Transverse colon (tissue), 4 donors: ENCODE data around the gene PGM2L1. TPM values are rescaled to one million over a fixed set of nuclear protein-coding genes. Genes with fewer than 3 reads are reported as not detected.
"Not testable (repeated sequence)": the region's sequence is repeated elsewhere in the genome, so short reads cannot be mapped to it uniquely, and the experiment has no call there.

Experiments
- DNase-seq: peaks from one replicate; pipeline ENCODE4 v3.0.0-alpha.2; 2019
- H3K27ac ChIP-seq, 4 donors: fragments of 200-600 bp; sonication (generic); 2 replicates each; pipeline ENCODE4 v1.5.1; 2016 to 2018; ENCODE audit warnings: inconsistent platforms in 4 of 4
- H3K27me3 ChIP-seq: fragments of 200-600 bp; sonication (generic); 2 replicates; pipeline ENCODE4 v1.5.1; 2017; ENCODE audit warnings: inconsistent platforms
- H3K36me3 ChIP-seq, 4 donors: fragments of 200-600 bp; sonication (generic); 2 replicates each; pipeline ENCODE4 v1.5.1; 2017 to 2019; ENCODE audit warnings: inconsistent platforms in 4 of 4
- H3K4me1 ChIP-seq, 4 donors: fragments of 200-600 bp; sonication (generic); 2 replicates each; pipeline ENCODE4 v1.5.1; 2017 to 2020; ENCODE audit warnings: inconsistent platforms in 4 of 4
- H3K4me3 ChIP-seq, 4 donors: fragments of 200-600 bp; sonication (generic); 1 replicate in 1 of 4; 2 replicates in 3 of 4; pipeline versions ENCODE4 v1.5.1 to v1.6.1; 2017 to 2019; ENCODE audit warnings: inconsistent platforms in 4 of 4
- H3K9me3 ChIP-seq, 2 donors: fragments of 200-600 bp; sonication (generic); 2 replicates each; pipeline ENCODE4 v1.5.1; 2017 to 2019; ENCODE audit warnings: inconsistent platforms in 2 of 2
- EP300 ChIP-seq: sonication (generic); formaldehyde crosslinking; IDR thresholded peaks from one replicate; pipeline ENCODE4 v1.6.1; 2017; ENCODE audit warnings: antibody characterized with exemption, low read depth
- POLR2A ChIP-seq: fragments of 450-650 bp; IDR thresholded peaks from one replicate; pipeline ENCODE4 v1.6.1; 2016; ENCODE audit warnings: antibody characterized with exemption, mild to moderate bottlenecking, moderate library complexity
- POLR2AphosphoS5 ChIP-seq, 3 donors: sonication (generic); formaldehyde crosslinking; IDR thresholded peaks; one replicate each; pipeline ENCODE4 v1.6.1; 2016; ENCODE audit warnings: antibody characterized with exemption in 3 of 3
- WGBS, 2 donors: methylation state at CpG; one replicate each; pipeline ENCODE4 v1.1.5; 2018; ENCODE audit warnings: low coverage in 1 of 2; 5-methylcytosine and 5-hydroxymethylcytosine counted together
- in situ Hi-C, 4 donors: fragments of 200-750 bp; cut with MboI; loops; one replicate each; pipeline versions ENCODE4 v1.15.0 to v1.15.1; 2017; ENCODE audit warnings: low sequenced_read_pairs in 3 of 4, low pct_ligation_motif_present in 1 of 4, low pct_unique_long_range_greater_than_20kb in 1 of 4
- intact Hi-C: fragments of 100-400 bp; cut with DNase I; formaldehyde crosslinking; loops from one replicate; pipeline ENCODE4 v1.15.1; 2023; ENCODE audit warnings: low total_unique reads
- total RNA-seq, 4 donors: library from RNA; depleted of rRNA; stranded (reverse); fragments of >200 nt; gene quantifications; one replicate each; pipeline ENCODE4 v1.1.0, GENCODE V29; 2016
- TF ChIP-seq, protein P1 (sequence below), 5 experiments: fragments of 200-600 bp in 3 of 5; fragments of 450-650 bp in 2 of 5; sonication (generic) in 3 of 5; IDR thresholded peaks; 1 replicate in 2 of 5; 2 replicates in 3 of 5; pipeline ENCODE4 v1.5.1; 2016 to 2017; ENCODE audit warnings: antibody characterized with exemption in 5 of 5, inconsistent platforms in 3 of 5, mild to moderate bottlenecking in 2 of 5, moderate library complexity in 1 of 5

The PGM2L1 gene
- total RNA-seq, 4 donors from 2014 or later, result 2.6 to 10.1 (median 8.3) TPM

DNA sequence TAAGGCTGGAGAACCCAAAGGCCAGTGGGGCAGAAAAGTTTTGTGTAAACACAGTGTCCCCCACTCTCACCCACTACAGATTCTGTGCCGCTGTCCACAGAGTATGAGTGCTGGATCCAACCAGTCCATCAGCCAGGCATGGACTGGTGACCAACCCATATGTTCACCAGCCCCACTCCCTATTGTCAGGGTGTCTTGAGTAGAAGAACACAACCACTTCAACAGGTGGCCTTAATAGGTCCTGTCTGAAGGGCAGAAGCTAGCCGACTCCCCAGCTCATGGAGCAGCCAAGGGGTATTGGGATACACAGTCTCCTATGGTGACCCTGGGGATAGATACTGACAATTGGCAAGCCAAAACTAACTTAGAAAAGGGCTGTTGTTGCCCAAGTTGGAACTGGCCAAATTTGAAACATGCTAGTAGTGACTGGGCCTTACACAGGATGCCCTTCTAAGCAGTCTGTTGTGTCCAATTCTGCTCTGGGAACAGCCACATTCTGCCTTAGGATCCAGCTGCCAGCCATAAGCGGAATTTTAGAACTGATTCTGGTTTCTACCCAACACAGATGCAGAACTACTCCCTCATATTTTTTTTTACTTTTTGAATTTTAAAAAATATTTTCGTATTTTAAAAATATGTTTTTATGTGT lies 19.8 kb upstream of the PGM2L1 start:
- Histone ChIP-seq H3K4me3 (no peak overlapping the region), H3K9me3 (no peaks in the 10 kb centered on the region), H3K36me3 (no peaks in the 10 kb centered on the region), H3K27me3 (no peaks in the 10 kb centered on the region), H3K4me1 (peaks cover 0 to 25% (median 11%) of the 10 kb centered on the region in 4 donors), H3K27ac (peak overlapping the region; percentile 12 to 57 (median 41))
- in situ Hi-C loops (no loop called here), intact Hi-C loops (no loop called here)
- WGBS, 2 donors, result 86 to 95% methylated on average over 2 to 4 of the region's 4 CpGs
- DNase-seq, result no peak
- TF ChIP-seq POLR2AphosphoS5 (IDR thresholded peaks at IDR 0.05) (no peak), POLR2A (no peak), EP300 (no peak)
- TF ChIP-seq, protein P1, sequence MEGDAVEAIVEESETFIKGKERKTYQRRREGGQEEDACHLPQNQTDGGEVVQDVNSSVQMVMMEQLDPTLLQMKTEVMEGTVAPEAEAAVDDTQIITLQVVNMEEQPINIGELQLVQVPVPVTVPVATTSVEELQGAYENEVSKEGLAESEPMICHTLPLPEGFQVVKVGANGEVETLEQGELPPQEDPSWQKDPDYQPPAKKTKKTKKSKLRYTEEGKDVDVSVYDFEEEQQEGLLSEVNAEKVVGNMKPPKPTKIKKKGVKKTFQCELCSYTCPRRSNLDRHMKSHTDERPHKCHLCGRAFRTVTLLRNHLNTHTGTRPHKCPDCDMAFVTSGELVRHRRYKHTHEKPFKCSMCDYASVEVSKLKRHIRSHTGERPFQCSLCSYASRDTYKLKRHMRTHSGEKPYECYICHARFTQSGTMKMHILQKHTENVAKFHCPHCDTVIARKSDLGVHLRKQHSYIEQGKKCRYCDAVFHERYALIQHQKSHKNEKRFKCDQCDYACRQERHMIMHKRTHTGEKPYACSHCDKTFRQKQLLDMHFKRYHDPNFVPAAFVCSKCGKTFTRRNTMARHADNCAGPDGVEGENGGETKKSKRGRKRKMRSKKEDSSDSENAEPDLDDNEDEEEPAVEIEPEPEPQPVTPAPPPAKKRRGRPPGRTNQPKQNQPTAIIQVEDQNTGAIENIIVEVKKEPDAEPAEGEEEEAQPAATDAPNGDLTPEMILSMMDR (IDR thresholded peaks at IDR 0.05), result no peak

DNA sequence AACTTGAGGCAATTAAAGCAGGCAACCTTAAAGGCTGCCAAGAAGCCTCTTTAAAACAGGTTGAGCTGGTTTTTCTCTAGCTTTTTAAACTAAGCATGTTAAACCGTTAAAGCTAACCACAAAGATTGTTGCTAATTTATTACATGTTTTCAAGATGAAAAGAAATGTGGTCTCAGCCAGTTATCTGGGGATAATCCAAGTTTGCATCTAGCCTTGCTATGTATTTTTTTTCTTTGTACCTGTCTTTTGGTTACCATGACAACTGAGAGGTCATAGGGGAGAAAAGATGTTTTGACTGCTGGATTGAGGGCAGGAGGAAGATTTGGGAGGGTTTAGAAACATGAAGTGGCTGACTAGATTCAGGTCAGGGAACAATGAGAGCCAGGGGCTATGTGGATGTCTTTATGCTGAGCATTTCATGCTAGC lies 19.2 kb upstream of the PGM2L1 start:
- 4 to 8% methylated on average over 1 of the region's 1 CpG for WGBS, 2 donors
- H3K4me1 ChIP-seq, result peaks cover 0 to 19% (median 11%) of the 10 kb centered on the region in 4 donors
- intact Hi-C loops, result no loop called here
- no peaks in the 10 kb centered on the region for H3K9me3 ChIP-seq
- H3K27me3 ChIP-seq, result no peaks in the 10 kb centered on the region
- no peak overlapping the region for H3K4me3 ChIP-seq
- DNase-seq, result no peak
- TF ChIP-seq POLR2AphosphoS5 (IDR thresholded peaks at IDR 0.05), result no peak
- TF ChIP-seq, protein P1 (IDR thresholded peaks at IDR 0.05), result no peak
- no peak for TF ChIP-seq EP300
- TF ChIP-seq POLR2A, result no peak
- H3K27ac ChIP-seq, result peak overlapping the region; percentile 12 to 57 (median 41)
- H3K36me3 ChIP-seq, result no peaks in the 10 kb centered on the region
- in situ Hi-C loops, result no loop called here

DNA sequence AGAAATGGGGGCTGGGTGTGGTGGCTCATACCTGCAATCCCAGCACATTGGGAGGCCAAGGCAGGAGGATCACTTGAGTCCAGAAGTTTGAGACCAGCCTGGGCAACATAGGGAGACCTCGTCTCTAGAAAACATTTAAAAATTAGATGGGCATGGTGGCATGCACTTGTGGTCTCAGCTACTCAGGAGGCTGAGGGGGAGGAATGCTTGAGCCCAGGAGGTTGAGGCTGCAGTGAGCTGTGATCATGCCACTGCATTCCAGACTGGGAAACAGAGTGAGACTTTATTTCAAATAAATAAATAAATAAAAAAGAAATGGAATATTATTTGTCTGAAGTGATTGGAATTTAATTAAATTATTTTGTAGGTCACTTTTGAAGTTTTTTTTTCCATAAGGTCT lies 18.7 kb upstream of the PGM2L1 start:
- 43% methylated on average over 1 of the region's 1 CpG; no CpG with 5 or more reads in 1 of the 2 donors for WGBS, 2 donors
- Histone ChIP-seq H3K27ac (peak overlapping the region in 1 of 4 donors; percentile 32), H3K4me1 (peaks cover 0 to 19% (median 11%) of the 10 kb centered on the region in 4 donors)
- H3K9me3 ChIP-seq, H3K4me3 ChIP-seq, H3K27me3 ChIP-seq, DNase-seq, in situ Hi-C loops, intact Hi-C loops, H3K36me3 ChIP-seq: not testable (repeated sequence)

DNA sequence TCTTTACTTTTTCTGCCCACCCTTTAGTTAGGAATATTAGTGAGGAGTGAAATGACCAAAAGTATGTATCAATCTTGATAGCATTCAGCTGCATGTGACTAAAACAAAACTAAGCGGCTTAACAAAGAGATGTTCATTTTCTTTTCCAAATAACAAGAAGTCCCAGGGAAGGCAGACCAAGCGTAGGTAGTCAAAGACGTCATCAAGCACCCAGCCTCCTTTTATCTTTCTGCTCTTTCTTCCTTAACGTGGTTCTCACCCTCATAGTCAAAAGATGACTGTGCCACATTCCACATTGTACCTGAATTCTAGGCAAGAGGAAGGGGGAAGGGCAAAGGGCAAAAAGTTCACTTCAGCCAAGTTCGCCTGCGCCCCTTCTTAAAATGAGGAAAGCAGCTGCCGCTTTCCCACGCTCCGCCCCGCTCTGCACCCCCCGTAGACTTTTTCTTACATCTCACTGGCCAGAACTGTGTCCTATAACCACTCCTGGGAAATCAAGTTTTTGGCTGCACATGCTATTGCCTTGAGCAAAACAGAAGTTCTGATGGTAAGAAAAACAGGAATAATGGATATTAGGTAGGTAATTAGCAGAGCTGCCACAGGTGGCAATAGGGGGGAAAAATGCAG lies 14.6 kb upstream of the PGM2L1 start:
- 71 to 84% methylated on average over 4 to 11 of the region's 11 CpGs for WGBS, 2 donors
- in situ Hi-C loops, result no loop called here
- intact Hi-C loops, result no loop called here
- no peak overlapping the region for H3K4me3 ChIP-seq
- no peak for DNase-seq
- H3K9me3 ChIP-seq, result no peaks in the 10 kb centered on the region
- no peaks in the 10 kb centered on the region for H3K27me3 ChIP-seq
- no peak for TF ChIP-seq EP300
- TF ChIP-seq, protein P1 (IDR thresholded peaks at IDR 0.05), result no peak
- TF ChIP-seq POLR2AphosphoS5 (IDR thresholded peaks at IDR 0.05), result no peak
- no peak for TF ChIP-seq POLR2A
- no peaks in the 10 kb centered on the region for H3K36me3 ChIP-seq
- no peak overlapping the region for H3K27ac ChIP-seq
- H3K4me1 ChIP-seq, result peaks cover 0 to 11% (median 6%) of the 10 kb centered on the region in 4 donors
